Trophoblast cell (in vitro differentiated cells and primary cell): ENCODE results near the gene RRH.

Experiments used
- DNase-seq, 2 donors: peaks; one replicate each; pipeline ENCODE4 v3.0.0-alpha.2; 2016
- H2AFZ ChIP-seq: 2 replicates; pipeline ENCODE4 v1.6.1; 2013; ENCODE audit warnings: low read length, moderate library complexity, mild to moderate bottlenecking; ENCODE audit not compliant: insufficient read depth, poor library complexity
- H2AK5ac ChIP-seq: 2 replicates; pipeline ENCODE4 v1.6.1; 2013; ENCODE audit warnings: mild to moderate bottlenecking, low read length
- H2BK120ac ChIP-seq: 2 replicates; pipeline ENCODE4 v1.6.1; 2013; ENCODE audit warnings: low read length, mild to moderate bottlenecking, moderate library complexity; ENCODE audit not compliant: insufficient read depth, poor library complexity
- H2BK12ac ChIP-seq: 2 replicates; pipeline ENCODE4 v1.6.1; 2013; ENCODE audit warnings: mild to moderate bottlenecking, low read length, moderate library complexity
- H2BK5ac ChIP-seq: 2 replicates; pipeline ENCODE4 v1.6.1; 2013; ENCODE audit warnings: low read length, low read depth, moderate library complexity, mild to moderate bottlenecking; ENCODE audit not compliant: poor library complexity
- H3K14ac ChIP-seq: 2 replicates; pipeline ENCODE4 v1.6.1; 2013; ENCODE audit warnings: mild to moderate bottlenecking, low read length
- H3K18ac ChIP-seq: 2 replicates; pipeline ENCODE4 v1.6.1; 2013; ENCODE audit warnings: mild to moderate bottlenecking, low read length
- H3K23ac ChIP-seq: 2 replicates; pipeline ENCODE4 v1.6.1; 2013; ENCODE audit warnings: low read length
- H3K27ac ChIP-seq: 2 replicates; pipeline ENCODE4 v1.5.1; 2013; ENCODE audit warnings: low read depth, mild to moderate bottlenecking, inconsistent platforms, low read length, moderate library complexity
- H3K27me3 ChIP-seq: 2 replicates; pipeline ENCODE4 v1.6.1; 2013; ENCODE audit warnings: inconsistent platforms, mild to moderate bottlenecking, low read length, moderate library complexity; ENCODE audit not compliant: insufficient read depth
- H3K36me3 ChIP-seq, 2 experiments: 1 replicate in 1 of 2; 2 replicates in 1 of 2; pipeline ENCODE4 v1.6.1; 2013; ENCODE audit warnings: low read length in 2 of 2, mild to moderate bottlenecking in 2 of 2, moderate library complexity in 1 of 2; ENCODE audit not compliant: insufficient read depth in 2 of 2, control insufficient read depth in 1 of 2
- H3K4ac ChIP-seq: 2 replicates; pipeline ENCODE4 v1.6.1; 2013; ENCODE audit warnings: low read depth, mild to moderate bottlenecking, low read length, moderate library complexity
- H3K4me1 ChIP-seq, 2 experiments: 1 replicate in 1 of 2; 2 replicates in 1 of 2; pipeline ENCODE4 v1.6.1; 2013; ENCODE audit warnings: low read length in 2 of 2, mild to moderate bottlenecking in 2 of 2, moderate library complexity in 1 of 2; ENCODE audit not compliant: insufficient read depth in 2 of 2, control insufficient read depth in 1 of 2
- H3K4me2 ChIP-seq: 2 replicates; pipeline ENCODE4 v1.6.1; 2013; ENCODE audit warnings: inconsistent platforms, mild to moderate bottlenecking, low read length, moderate library complexity
- H3K4me3 ChIP-seq: 2 replicates; pipeline ENCODE4 v1.5.1; 2013; ENCODE audit warnings: mild to moderate bottlenecking, low read depth, low read length, inconsistent platforms
- H3K79me1 ChIP-seq: one replicate; pipeline ENCODE4 v1.6.1; 2013; ENCODE audit warnings: low read length
- H3K79me2 ChIP-seq: 2 replicates; pipeline ENCODE4 v1.6.1; 2013; ENCODE audit warnings: low read length, mild to moderate bottlenecking; ENCODE audit not compliant: control insufficient read depth, insufficient read depth, poor library complexity
- H3K9ac ChIP-seq: 2 replicates; pipeline ENCODE4 v1.6.1; 2013; ENCODE audit warnings: mild to moderate bottlenecking, low read length
- H3K9me3 ChIP-seq: 2 replicates; pipeline ENCODE4 v1.6.1; 2013; ENCODE audit warnings: low read depth, mild to moderate bottlenecking, control low read depth, inconsistent platforms, low read length; ENCODE audit not compliant: insufficient read depth
- H4K12ac ChIP-seq: 2 replicates; pipeline ENCODE4 v1.6.1; 2013; ENCODE audit warnings: low read depth, mild to moderate bottlenecking, low read length, moderate library complexity
- H4K8ac ChIP-seq: 2 replicates; pipeline ENCODE4 v1.6.1; 2013; ENCODE audit warnings: low read depth, mild to moderate bottlenecking, low read length, moderate library complexity
- H4K91ac ChIP-seq: one replicate; pipeline ENCODE4 v1.6.1; 2013; ENCODE audit warnings: low read depth, mild to moderate bottlenecking, low read length, moderate library complexity
- WGBS: extraction: QIAGEN DNeasy Blood & Tissue Kit; methylation state at CpG from one replicate; pipeline ENCODE4 v1.1.7; 2013; ENCODE audit warnings: missing lambda C conversion rate; ENCODE audit not compliant: insufficient read length, insufficient coverage; ENCODE audit errors: extremely low coverage; 5-methylcytosine and 5-hydroxymethylcytosine counted together

Gene RRH

DNA sequence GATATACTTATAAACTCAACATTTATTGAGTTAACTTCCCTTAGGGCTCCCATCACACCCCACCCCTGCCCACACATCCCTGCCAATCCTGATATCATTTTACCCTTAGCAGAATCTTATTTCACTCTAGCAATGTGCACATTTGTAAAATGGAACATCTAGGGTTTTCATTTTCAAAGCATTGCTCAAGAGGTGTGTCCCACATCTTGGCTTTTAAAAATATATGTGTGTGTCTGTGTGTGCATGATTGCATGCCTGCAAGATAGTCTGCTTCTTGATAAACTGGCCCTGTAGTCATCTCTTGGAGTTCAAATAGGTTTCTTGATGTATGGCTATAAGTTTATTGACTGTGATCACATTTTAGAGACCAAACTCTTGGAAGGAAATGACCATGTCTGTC, 58.5 kb downstream of the RRH start:
- Histone ChIP-seq H2BK12ac (no peak overlapping the region), H3K9ac (no peak overlapping the region), H3K79me1 (no peaks in the 10 kb centered on the region), H3K23ac (no peak overlapping the region), H3K4me3 (no peak overlapping the region), H3K79me2 (no peaks in the 10 kb centered on the region), H2BK5ac (no peak overlapping the region), H4K8ac (no peak overlapping the region), H3K27me3 (no peaks in the 10 kb centered on the region), H3K4me2 (no peak overlapping the region), H3K36me3 (no peaks in the 10 kb centered on the region), H2BK120ac (no peak overlapping the region), H3K9me3 (no peaks in the 10 kb centered on the region), H4K12ac (no peak overlapping the region), H3K14ac (no peak overlapping the region), H2AK5ac (no peak overlapping the region), H3K4ac (no peak overlapping the region), H3K4me1 (no peaks in the 10 kb centered on the region), H3K27ac (no peak overlapping the region), H3K18ac (no peak overlapping the region), H2AFZ (no peak overlapping the region), H4K91ac (no peak overlapping the region)
- no peak for DNase-seq

DNA sequence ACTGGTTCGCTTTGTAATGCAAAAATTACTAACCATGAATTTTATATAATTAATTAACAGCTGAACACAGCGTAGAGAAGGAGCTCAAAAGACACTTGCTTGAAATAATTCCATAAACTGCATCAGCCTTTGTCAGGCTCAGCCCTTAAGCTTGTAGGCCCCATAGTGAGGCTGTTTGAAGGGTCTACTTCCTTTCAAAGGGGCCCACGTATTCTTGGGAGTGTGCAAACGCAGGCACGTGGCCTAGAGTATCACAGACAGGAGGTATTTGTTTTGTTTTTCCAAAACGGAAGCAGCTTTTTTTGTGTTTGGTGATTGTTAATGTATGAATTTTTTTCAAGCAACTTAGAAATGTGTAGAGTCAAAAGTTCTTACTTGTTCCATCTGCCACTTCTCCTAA, 59.3 kb downstream of the RRH start:
- WGBS: no CpG with 5 or more reads among the region's 6 CpGs
- H3K9me3 ChIP-seq: no peaks in the 10 kb centered on the region
- H4K91ac ChIP-seq: no peak overlapping the region
- H4K12ac ChIP-seq: no peak overlapping the region
- H3K79me1 ChIP-seq: no peaks in the 10 kb centered on the region
- H2BK12ac ChIP-seq: no peak overlapping the region
- H3K9ac ChIP-seq: no peak overlapping the region
- H3K4me3 ChIP-seq: no peak overlapping the region
- no peak overlapping the region for H3K23ac ChIP-seq
- no peak for DNase-seq
- no peaks in the 10 kb centered on the region for H3K27me3 ChIP-seq
- no peak overlapping the region for H3K27ac ChIP-seq
- no peak overlapping the region for H2BK5ac ChIP-seq
- no peaks in the 10 kb centered on the region for H3K4me1 ChIP-seq
- no peak overlapping the region for H2AK5ac ChIP-seq
- no peak overlapping the region for H2AFZ ChIP-seq
- no peaks in the 10 kb centered on the region for H3K79me2 ChIP-seq
- no peaks in the 10 kb centered on the region for H3K36me3 ChIP-seq
- no peak overlapping the region for H4K8ac ChIP-seq
- no peak overlapping the region for H3K14ac ChIP-seq
- no peak overlapping the region for H3K18ac ChIP-seq
- no peak overlapping the region for H3K4me2 ChIP-seq
- no peak overlapping the region for H3K4ac ChIP-seq
- no peak overlapping the region for H2BK120ac ChIP-seq

DNA sequence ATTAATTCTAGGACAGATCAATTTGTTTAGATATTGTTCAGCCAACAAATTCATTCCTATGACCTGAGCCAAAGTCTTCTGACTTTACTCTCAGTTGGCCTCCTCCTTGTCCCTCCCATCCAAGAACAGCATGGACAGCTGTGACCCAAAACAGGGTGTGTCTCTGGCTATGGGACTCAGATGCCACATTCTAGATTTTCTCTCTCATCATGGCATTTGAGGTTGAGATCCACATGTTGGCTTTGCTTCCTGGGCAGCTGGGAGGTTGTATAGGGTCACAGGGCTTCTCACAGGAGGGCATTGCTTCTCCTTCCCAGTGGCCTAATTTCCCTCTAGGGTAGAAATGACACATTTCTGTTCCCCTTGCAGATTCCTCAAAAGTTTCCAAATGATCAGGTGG, 62.3 kb downstream of the RRH start:
- Histone ChIP-seq H3K9me3 (no peaks in the 10 kb centered on the region), H2BK12ac (no peak overlapping the region), H3K4me3 (no peak overlapping the region), H3K9ac (no peak overlapping the region), H2BK120ac (no peak overlapping the region), H3K4me2 (no peak overlapping the region), H2AK5ac (no peak overlapping the region), H3K23ac (no peak overlapping the region), H3K79me1 (no peaks in the 10 kb centered on the region), H3K79me2 (no peaks in the 10 kb centered on the region), H3K4me1 (no peaks in the 10 kb centered on the region), H3K4ac (no peak overlapping the region), H3K27me3 (no peaks in the 10 kb centered on the region), H4K91ac (no peak overlapping the region), H3K36me3 (no peaks in the 10 kb centered on the region), H2AFZ (no peak overlapping the region), H3K18ac (no peak overlapping the region), H4K12ac (no peak overlapping the region), H3K14ac (no peak overlapping the region), H2BK5ac (no peak overlapping the region), H3K27ac (no peak overlapping the region), H4K8ac (no peak overlapping the region)
- no peak for DNase-seq
